HEK293T (cell line): Measurements from ENCODE around the gene ARHGEF19.

ENCODE experiments used
- ARNT ChIP-seq: fragments of 450-650 bp; IDR thresholded peaks from 2 replicates; pipeline ENCODE4 v1.6.1; 2017; ENCODE audit warnings: mild to moderate bottlenecking
- BHLHE40 ChIP-seq: fragments of 450-650 bp; IDR thresholded peaks from 2 replicates; pipeline ENCODE4 v1.6.1; 2016; ENCODE audit warnings: mild to moderate bottlenecking, moderate library complexity, borderline replicate concordance
- ELF4 ChIP-seq: fragments of 450-650 bp; IDR thresholded peaks from 2 replicates; pipeline ENCODE4 v1.6.1; 2017; ENCODE audit warnings: antibody characterized with exemption
- FOXA1 ChIP-seq: fragments of 450-650 bp; IDR thresholded peaks from 2 replicates; pipeline ENCODE4 v1.6.1; 2016; ENCODE audit warnings: mild to moderate bottlenecking
- FOXK2 ChIP-seq: fragments of 450-650 bp; IDR thresholded peaks from 2 replicates; pipeline ENCODE4 v1.6.1; 2016; ENCODE audit warnings: mild to moderate bottlenecking
- FOXM1 ChIP-seq: fragments of 450-650 bp; IDR thresholded peaks from 2 replicates; pipeline ENCODE4 v1.6.1; 2017; ENCODE audit warnings: mild to moderate bottlenecking, borderline replicate concordance
- HDGF ChIP-seq: fragments of 450-650 bp; IDR thresholded peaks from 2 replicates; pipeline ENCODE4 v1.6.1; 2017; ENCODE audit warnings: antibody characterized with exemption, borderline replicate concordance
- LEF1 ChIP-seq: fragments of 450-650 bp; IDR thresholded peaks from 2 replicates; pipeline ENCODE4 v1.6.1; 2017; ENCODE audit warnings: mild to moderate bottlenecking, borderline replicate concordance
- NFRKB ChIP-seq: fragments of 450-650 bp; IDR thresholded peaks from 2 replicates; pipeline ENCODE4 v1.6.1; 2016; ENCODE audit warnings: mild to moderate bottlenecking, moderate library complexity
- SP1 ChIP-seq: fragments of 450-650 bp; IDR thresholded peaks from 2 replicates; pipeline ENCODE4 v1.6.1; 2017
- SUZ12 ChIP-seq: fragments of 450-650 bp; IDR thresholded peaks from 2 replicates; pipeline ENCODE4 v1.6.1; 2016; ENCODE audit warnings: mild to moderate bottlenecking
- TARDBP ChIP-seq: fragments of 450-650 bp; IDR thresholded peaks from 2 replicates; pipeline ENCODE4 v1.6.1; 2016
- TF ChIP-seq, protein P1 (sequence below): fragments of 450-650 bp; IDR thresholded peaks from 2 replicates; pipeline ENCODE4 v1.6.1; 2016

DNA sequence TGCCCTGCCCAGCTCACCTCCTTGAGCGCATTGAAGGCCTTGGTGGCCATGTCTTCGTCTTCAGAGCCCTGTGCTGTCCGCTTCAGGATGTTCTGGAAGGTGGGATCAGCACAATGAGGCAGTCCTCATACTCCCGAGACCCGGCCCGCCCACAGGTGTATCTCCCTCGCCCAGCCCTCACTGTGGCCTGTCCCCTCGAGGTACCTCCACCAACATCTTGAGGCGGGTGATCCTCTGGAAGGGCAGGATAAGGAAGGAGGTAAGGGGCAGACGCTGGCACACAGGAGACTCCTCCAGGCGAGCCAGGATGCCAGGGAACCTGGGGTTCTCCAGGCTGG, 7.1 kb downstream of the ARHGEF19 start:
- no peak for TF ChIP-seq SUZ12
- TF ChIP-seq NFRKB, result no peak
- TF ChIP-seq FOXA1, result no peak
- TF ChIP-seq FOXK2, result no peak
- no peak for TF ChIP-seq TARDBP
- no peak for TF ChIP-seq FOXM1
- no peak for TF ChIP-seq SP1
- TF ChIP-seq HDGF, result no peak
- no peak for TF ChIP-seq ARNT
- TF ChIP-seq ELF4, result no peak
- TF ChIP-seq, protein P1, sequence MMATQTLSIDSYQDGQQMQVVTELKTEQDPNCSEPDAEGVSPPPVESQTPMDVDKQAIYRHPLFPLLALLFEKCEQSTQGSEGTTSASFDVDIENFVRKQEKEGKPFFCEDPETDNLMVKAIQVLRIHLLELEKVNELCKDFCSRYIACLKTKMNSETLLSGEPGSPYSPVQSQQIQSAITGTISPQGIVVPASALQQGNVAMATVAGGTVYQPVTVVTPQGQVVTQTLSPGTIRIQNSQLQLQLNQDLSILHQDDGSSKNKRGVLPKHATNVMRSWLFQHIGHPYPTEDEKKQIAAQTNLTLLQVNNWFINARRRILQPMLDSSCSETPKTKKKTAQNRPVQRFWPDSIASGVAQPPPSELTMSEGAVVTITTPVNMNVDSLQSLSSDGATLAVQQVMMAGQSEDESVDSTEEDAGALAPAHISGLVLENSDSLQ, result no peak
- no peak for TF ChIP-seq BHLHE40
- TF ChIP-seq LEF1, result no peak
